ENCODE results near the gene ATP6V0E1.
"Not testable (repeated sequence)": the region's sequence is repeated elsewhere in the genome, so short reads cannot be mapped to it uniquely, and the experiment has no call there.

Gene ATP6V0E1

GRCh38 chr5:173017087-173017486 is 33.5 kb downstream of the ATP6V0E1 start:
- H3K27me3 ChIP-seq (ENCODE audit: control insufficient read depth, insufficient read depth, low read length); DNase-seq (ENCODE audit: low read depth, low spot score); H3K27ac ChIP-seq (ENCODE audit: low read length); H3K4me1 ChIP-seq (ENCODE audit: control insufficient read depth, insufficient read depth, low read length); H3K9me3 ChIP-seq (ENCODE audit: control insufficient read depth, insufficient read depth, low read length); H3K36me3 ChIP-seq (ENCODE audit: control insufficient read depth, insufficient read depth, low read length); H3K4me3 ChIP-seq (ENCODE audit: low read length): not testable (repeated sequence)
- WGBS (ENCODE audit: insufficient coverage, insufficient read length), result no CpG with 5 or more reads among the region's 15 CpGs

- Histone ChIP-seq H3K4me1 (ENCODE audit: control insufficient read depth, insufficient read depth, low read length) (0 out of 2 replicates have a peak, but pooled peaks cover 2% of the 10 kb centered on the region), H3K36me3 (ENCODE audit: control insufficient read depth, insufficient read depth, low read length) (peaks cover 3% of the 10 kb centered on the region; the same call in 1 of the 2 replicates), H3K4me3 (ENCODE audit: low read length) (no peak overlapping the region), H3K9me3 (ENCODE audit: control insufficient read depth, insufficient read depth, low read length) (no peaks in the 10 kb centered on the region), H3K27ac (ENCODE audit: low read length) (no peak overlapping the region), H3K27me3 (ENCODE audit: control insufficient read depth, insufficient read depth, low read length) (no peaks in the 10 kb centered on the region)
- WGBS (ENCODE audit: insufficient coverage, insufficient read length), result no CpG with 5 or more reads among the region's 4 CpGs
- no peak for DNase-seq (ENCODE audit: low read depth, low spot score)
Observed at GRCh38 chr5:173018358-173018757, 34.8 kb downstream of the ATP6V0E1 start.

- no peaks in the 10 kb centered on the region for H3K27me3 ChIP-seq (ENCODE audit: control insufficient read depth, insufficient read depth, low read length)
- no peak for DNase-seq (ENCODE audit: low read depth, low spot score)
- H3K9me3 ChIP-seq (ENCODE audit: control insufficient read depth, insufficient read depth, low read length), result no peaks in the 10 kb centered on the region
- H3K4me3 ChIP-seq (ENCODE audit: low read length), result no peak overlapping the region
- no peak overlapping the region for H3K27ac ChIP-seq (ENCODE audit: low read length)
- no CpG with 5 or more reads among the region's 5 CpGs for WGBS (ENCODE audit: insufficient coverage, insufficient read length)
- H3K4me1 ChIP-seq (ENCODE audit: control insufficient read depth, insufficient read depth, low read length), result 0 out of 2 replicates have a peak, but pooled peaks cover 2% of the 10 kb centered on the region
- H3K36me3 ChIP-seq (ENCODE audit: control insufficient read depth, insufficient read depth, low read length), result peaks cover 3% of the 10 kb centered on the region; the same call in 1 of the 2 replicates
Observed at GRCh38 chr5:173020154-173020581, 36.6 kb downstream of the ATP6V0E1 start.

- Histone ChIP-seq H3K9me3 (ENCODE audit: control insufficient read depth, insufficient read depth, low read length) (no peaks in the 10 kb centered on the region), H3K27me3 (ENCODE audit: control insufficient read depth, insufficient read depth, low read length) (no peaks in the 10 kb centered on the region), H3K4me1 (ENCODE audit: control insufficient read depth, insufficient read depth, low read length) (0 out of 2 replicates have a peak, but pooled peaks cover 2% of the 10 kb centered on the region), H3K4me3 (ENCODE audit: low read length) (no peak overlapping the region), H3K36me3 (ENCODE audit: control insufficient read depth, insufficient read depth, low read length) (peaks cover 3% of the 10 kb centered on the region; the same call in 1 of the 2 replicates), H3K27ac (ENCODE audit: low read length) (no peak overlapping the region)
- DNase-seq (ENCODE audit: low read depth, low spot score), result no peak
- WGBS (ENCODE audit: insufficient coverage, insufficient read length), result no CpG with 5 or more reads among the region's 9 CpGs
Observed at GRCh38 chr5:173020643-173021042, 37.1 kb downstream of the ATP6V0E1 start.

- WGBS (ENCODE audit: insufficient coverage, insufficient read length), result no CpG with 5 or more reads among the region's 6 CpGs
- no peak overlapping the region for H3K4me3 ChIP-seq (ENCODE audit: low read length)
- no peak for DNase-seq (ENCODE audit: low read depth, low spot score)
- H3K27me3 ChIP-seq (ENCODE audit: control insufficient read depth, insufficient read depth, low read length), result no peaks in the 10 kb centered on the region
- H3K9me3 ChIP-seq (ENCODE audit: control insufficient read depth, insufficient read depth, low read length), result no peaks in the 10 kb centered on the region
- H3K4me1 ChIP-seq (ENCODE audit: control insufficient read depth, insufficient read depth, low read length), result 0 out of 2 replicates have a peak, but pooled peaks cover 2% of the 10 kb centered on the region
- no peaks in the 10 kb centered on the region for H3K36me3 ChIP-seq (ENCODE audit: control insufficient read depth, insufficient read depth, low read length)
- no peak overlapping the region for H3K27ac ChIP-seq (ENCODE audit: low read length)
Observed at GRCh38 chr5:173025651-173026050, 42.1 kb downstream of the ATP6V0E1 start.

- Histone ChIP-seq H3K27ac (ENCODE audit: low read length) (no peak overlapping the region), H3K9me3 (ENCODE audit: control insufficient read depth, insufficient read depth, low read length) (no peaks in the 10 kb centered on the region), H3K4me3 (ENCODE audit: low read length) (no peak overlapping the region), H3K36me3 (ENCODE audit: control insufficient read depth, insufficient read depth, low read length) (no peaks in the 10 kb centered on the region), H3K4me1 (ENCODE audit: control insufficient read depth, insufficient read depth, low read length) (0 out of 2 replicates have a peak, but pooled peaks cover 2% of the 10 kb centered on the region), H3K27me3 (ENCODE audit: control insufficient read depth, insufficient read depth, low read length) (no peaks in the 10 kb centered on the region)
- WGBS (ENCODE audit: insufficient coverage, insufficient read length), result no CpG with 5 or more reads among the region's 7 CpGs
- no peak for DNase-seq (ENCODE audit: low read depth, low spot score)
Observed at GRCh38 chr5:173027905-173028304, 44.3 kb downstream of the ATP6V0E1 start.

- Histone ChIP-seq H3K27me3 (ENCODE audit: control insufficient read depth, insufficient read depth, low read length) (no peaks in the 10 kb centered on the region), H3K4me1 (ENCODE audit: control insufficient read depth, insufficient read depth, low read length) (0 out of 2 replicates have a peak, but pooled peaks cover 2% of the 10 kb centered on the region), H3K27ac (ENCODE audit: low read length) (no peak overlapping the region), H3K9me3 (ENCODE audit: control insufficient read depth, insufficient read depth, low read length) (no peaks in the 10 kb centered on the region), H3K4me3 (ENCODE audit: low read length) (no peak overlapping the region), H3K36me3 (ENCODE audit: control insufficient read depth, insufficient read depth, low read length) (no peaks in the 10 kb centered on the region)
- no CpG with 5 or more reads among the region's 4 CpGs for WGBS (ENCODE audit: insufficient coverage, insufficient read length)
- no peak for DNase-seq (ENCODE audit: low read depth, low spot score)
Observed at GRCh38 chr5:173028811-173029327, 45.3 kb downstream of the ATP6V0E1 start.

- WGBS (ENCODE audit: insufficient coverage, insufficient read length), result no CpG with 5 or more reads among the region's 5 CpGs
- Histone ChIP-seq H3K36me3 (ENCODE audit: control insufficient read depth, insufficient read depth, low read length) (0 out of 2 replicates have a peak, but pooled peaks cover 3% of the 10 kb centered on the region), H3K4me3 (ENCODE audit: low read length) (no peak overlapping the region), H3K27me3 (ENCODE audit: control insufficient read depth, insufficient read depth, low read length) (no peaks in the 10 kb centered on the region; the same call in 1 of the 2 replicates), H3K9me3 (ENCODE audit: control insufficient read depth, insufficient read depth, low read length) (no peaks in the 10 kb centered on the region), H3K4me1 (ENCODE audit: control insufficient read depth, insufficient read depth, low read length) (0 out of 2 replicates have a peak, but pooled peaks cover 2% of the 10 kb centered on the region), H3K27ac (ENCODE audit: low read length) (no peak overlapping the region)
- DNase-seq (ENCODE audit: low read depth, low spot score), result no peak
Observed at GRCh38 chr5:173029499-173029921, 45.9 kb downstream of the ATP6V0E1 start.

GRCh38 chr5:173032096-173032495 is 48.5 kb downstream of the ATP6V0E1 start:
- not testable (repeated sequence) for DNase-seq (ENCODE audit: low read depth, low spot score); H3K4me3 ChIP-seq (ENCODE audit: low read length); H3K36me3 ChIP-seq (ENCODE audit: control insufficient read depth, insufficient read depth, low read length); H3K27me3 ChIP-seq (ENCODE audit: control insufficient read depth, insufficient read depth, low read length); H3K9me3 ChIP-seq (ENCODE audit: control insufficient read depth, insufficient read depth, low read length); H3K4me1 ChIP-seq (ENCODE audit: control insufficient read depth, insufficient read depth, low read length); H3K27ac ChIP-seq (ENCODE audit: low read length)
- 100% methylated on average over 1 of the region's 3 CpGs for WGBS (ENCODE audit: insufficient coverage, insufficient read length)

- 0 out of 2 replicates have a peak, but pooled peaks cover 3% of the 10 kb centered on the region for H3K36me3 ChIP-seq (ENCODE audit: control insufficient read depth, insufficient read depth, low read length)
- 0 out of 2 replicates have a peak, but pooled peaks cover 2% of the 10 kb centered on the region for H3K4me1 ChIP-seq (ENCODE audit: control insufficient read depth, insufficient read depth, low read length)
- no peak overlapping the region for H3K4me3 ChIP-seq (ENCODE audit: low read length)
- H3K9me3 ChIP-seq (ENCODE audit: control insufficient read depth, insufficient read depth, low read length), result no peaks in the 10 kb centered on the region
- no peak overlapping the region for H3K27ac ChIP-seq (ENCODE audit: low read length)
- H3K27me3 ChIP-seq (ENCODE audit: control insufficient read depth, insufficient read depth, low read length), result no peaks in the 10 kb centered on the region; the same call in 1 of the 2 replicates
- no peak for DNase-seq (ENCODE audit: low read depth, low spot score)
- no CpG with 5 or more reads among the region's 3 CpGs for WGBS (ENCODE audit: insufficient coverage, insufficient read length)
Observed at GRCh38 chr5:173032730-173033129, 49.2 kb downstream of the ATP6V0E1 start.

GRCh38 chr5:173033923-173034322 is 50.4 kb downstream of the ATP6V0E1 start:
- Histone ChIP-seq H3K4me1 (ENCODE audit: control insufficient read depth, insufficient read depth, low read length) (no peaks in the 10 kb centered on the region), H3K36me3 (ENCODE audit: control insufficient read depth, insufficient read depth, low read length) (0 out of 2 replicates have a peak, but pooled peaks cover 3% of the 10 kb centered on the region), H3K9me3 (ENCODE audit: control insufficient read depth, insufficient read depth, low read length) (no peaks in the 10 kb centered on the region), H3K27me3 (ENCODE audit: control insufficient read depth, insufficient read depth, low read length) (no peaks in the 10 kb centered on the region; the same call in 1 of the 2 replicates), H3K27ac (ENCODE audit: low read length) (no peak overlapping the region), H3K4me3 (ENCODE audit: low read length) (no peak overlapping the region)
- WGBS (ENCODE audit: insufficient coverage, insufficient read length), result no CpG with 5 or more reads among the region's 6 CpGs
- no peak for DNase-seq (ENCODE audit: low read depth, low spot score)
